ENCODE measurements around the gene EDIL3.

DNA sequence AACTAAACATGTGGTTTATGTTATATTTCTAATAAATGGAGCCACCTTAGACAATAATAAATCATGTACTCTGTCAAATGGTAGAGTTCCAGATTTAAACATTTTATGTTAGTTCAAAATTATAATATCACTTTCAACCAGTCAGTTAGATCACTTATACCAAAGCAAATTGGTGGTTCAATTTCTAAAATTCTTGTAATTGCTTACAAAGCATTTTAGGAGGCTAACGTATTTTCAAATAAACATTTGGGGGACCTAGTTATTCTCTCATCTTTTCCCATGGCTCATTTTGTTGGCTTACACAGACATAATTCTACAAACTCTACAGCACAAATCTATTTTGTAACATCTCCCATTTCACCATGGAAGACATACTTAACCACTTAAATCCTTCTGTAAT lies 39.9 kb downstream of the EDIL3 start:
- TF ChIP-seq, protein P1, sequence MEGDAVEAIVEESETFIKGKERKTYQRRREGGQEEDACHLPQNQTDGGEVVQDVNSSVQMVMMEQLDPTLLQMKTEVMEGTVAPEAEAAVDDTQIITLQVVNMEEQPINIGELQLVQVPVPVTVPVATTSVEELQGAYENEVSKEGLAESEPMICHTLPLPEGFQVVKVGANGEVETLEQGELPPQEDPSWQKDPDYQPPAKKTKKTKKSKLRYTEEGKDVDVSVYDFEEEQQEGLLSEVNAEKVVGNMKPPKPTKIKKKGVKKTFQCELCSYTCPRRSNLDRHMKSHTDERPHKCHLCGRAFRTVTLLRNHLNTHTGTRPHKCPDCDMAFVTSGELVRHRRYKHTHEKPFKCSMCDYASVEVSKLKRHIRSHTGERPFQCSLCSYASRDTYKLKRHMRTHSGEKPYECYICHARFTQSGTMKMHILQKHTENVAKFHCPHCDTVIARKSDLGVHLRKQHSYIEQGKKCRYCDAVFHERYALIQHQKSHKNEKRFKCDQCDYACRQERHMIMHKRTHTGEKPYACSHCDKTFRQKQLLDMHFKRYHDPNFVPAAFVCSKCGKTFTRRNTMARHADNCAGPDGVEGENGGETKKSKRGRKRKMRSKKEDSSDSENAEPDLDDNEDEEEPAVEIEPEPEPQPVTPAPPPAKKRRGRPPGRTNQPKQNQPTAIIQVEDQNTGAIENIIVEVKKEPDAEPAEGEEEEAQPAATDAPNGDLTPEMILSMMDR (IDR thresholded peaks at IDR 0.05 in 4 of 5, conservative IDR thresholded peaks at IDR 0.05 in 1 of 5), result no peak
- no peak for TF ChIP-seq POLR2A (IDR thresholded peaks at IDR 0.05)
